Brain microvascular endothelial cell (primary cell): ENCODE measurements around the gene TADA3.

Experiments
- DNase-seq: peaks from one replicate; pipeline ENCODE4 v3.0.0-alpha.2; 2020
- H3K27ac ChIP-seq: fragments of 250-450 bp; sonication (Bioruptor Pico); 2 replicates; pipeline ENCODE4 v1.5.1; 2020; ENCODE audit warnings: mild to moderate bottlenecking, moderate library complexity
- H3K27me3 ChIP-seq: fragments of 250-450 bp; sonication (Bioruptor Pico); replicated peaks from 2 replicates; pipeline ENCODE4 v1.5.1; 2020; ENCODE audit warnings: mild to moderate bottlenecking
- H3K36me3 ChIP-seq: fragments of 250-450 bp; sonication (Bioruptor Pico); replicated peaks from 2 replicates; pipeline ENCODE4 v1.5.1; 2020; ENCODE audit warnings: mild to moderate bottlenecking
- H3K4me3 ChIP-seq: 2 replicates; pipeline ENCODE4 v1.5.1; 2011; ENCODE audit warnings: low read depth, mild to moderate bottlenecking, control low read depth, low read length, moderate library complexity
- in situ Hi-C: cut with HindIII; loops from 2 replicates; pipeline ENCODE4 v1.10.0; 2017; ENCODE audit warnings: low sequenced_read_pairs, low pct_ligation_motif_present
- TF ChIP-seq, protein P1 (sequence below): IDR thresholded peaks from 2 replicates; pipeline ENCODE4 v1.5.1; 2011; ENCODE audit warnings: low read depth, mild to moderate bottlenecking, moderate library complexity, low read length, control low read depth, inconsistent platforms; ENCODE audit errors: missing control alignments

TADA3 gene

DNA sequence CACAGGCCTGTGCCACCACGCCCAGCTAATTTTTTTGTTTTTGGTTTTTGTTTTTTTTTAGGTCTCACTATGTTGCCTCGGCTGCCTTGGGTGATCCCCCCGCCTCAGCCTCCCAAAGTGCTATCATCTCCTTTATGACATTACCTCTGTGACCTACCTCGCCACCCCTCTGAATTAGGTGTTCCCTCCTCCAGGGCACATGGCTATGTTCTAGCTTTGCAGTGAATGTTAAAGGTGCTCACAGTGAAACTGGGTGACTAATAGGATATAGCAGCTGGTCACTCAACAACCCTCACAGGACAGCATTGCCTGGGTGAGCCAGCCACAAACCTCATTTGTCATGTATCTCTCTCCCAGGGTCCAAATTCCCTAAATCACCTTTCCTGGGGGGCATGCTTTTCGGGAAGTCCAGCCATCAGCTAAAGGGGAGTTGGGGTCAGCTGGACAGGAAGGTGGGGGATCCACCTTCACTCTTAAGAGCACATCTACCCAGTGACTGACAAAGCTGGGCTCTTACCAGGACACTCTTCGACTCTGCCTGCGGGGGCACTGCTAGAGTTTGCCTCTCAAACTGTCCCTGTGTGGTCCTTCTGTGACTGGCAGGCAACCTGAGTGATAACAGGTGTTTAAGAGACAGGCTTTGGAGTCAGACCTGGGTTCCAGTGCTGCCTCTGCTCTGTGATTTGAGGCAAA is 16.2 kb upstream of the TADA3 start:
- TF ChIP-seq, protein P1, sequence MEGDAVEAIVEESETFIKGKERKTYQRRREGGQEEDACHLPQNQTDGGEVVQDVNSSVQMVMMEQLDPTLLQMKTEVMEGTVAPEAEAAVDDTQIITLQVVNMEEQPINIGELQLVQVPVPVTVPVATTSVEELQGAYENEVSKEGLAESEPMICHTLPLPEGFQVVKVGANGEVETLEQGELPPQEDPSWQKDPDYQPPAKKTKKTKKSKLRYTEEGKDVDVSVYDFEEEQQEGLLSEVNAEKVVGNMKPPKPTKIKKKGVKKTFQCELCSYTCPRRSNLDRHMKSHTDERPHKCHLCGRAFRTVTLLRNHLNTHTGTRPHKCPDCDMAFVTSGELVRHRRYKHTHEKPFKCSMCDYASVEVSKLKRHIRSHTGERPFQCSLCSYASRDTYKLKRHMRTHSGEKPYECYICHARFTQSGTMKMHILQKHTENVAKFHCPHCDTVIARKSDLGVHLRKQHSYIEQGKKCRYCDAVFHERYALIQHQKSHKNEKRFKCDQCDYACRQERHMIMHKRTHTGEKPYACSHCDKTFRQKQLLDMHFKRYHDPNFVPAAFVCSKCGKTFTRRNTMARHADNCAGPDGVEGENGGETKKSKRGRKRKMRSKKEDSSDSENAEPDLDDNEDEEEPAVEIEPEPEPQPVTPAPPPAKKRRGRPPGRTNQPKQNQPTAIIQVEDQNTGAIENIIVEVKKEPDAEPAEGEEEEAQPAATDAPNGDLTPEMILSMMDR: peak; percentile 59
- Histone ChIP-seq H3K4me3 (no peak overlapping the region), H3K27me3 (no peaks in the 10 kb centered on the region), H3K27ac (peak overlapping the region; percentile 2), H3K36me3 (peaks cover 45% of the 10 kb centered on the region)
- in situ Hi-C loops: no loop called here
- peak; percentile 28 for DNase-seq

DNA sequence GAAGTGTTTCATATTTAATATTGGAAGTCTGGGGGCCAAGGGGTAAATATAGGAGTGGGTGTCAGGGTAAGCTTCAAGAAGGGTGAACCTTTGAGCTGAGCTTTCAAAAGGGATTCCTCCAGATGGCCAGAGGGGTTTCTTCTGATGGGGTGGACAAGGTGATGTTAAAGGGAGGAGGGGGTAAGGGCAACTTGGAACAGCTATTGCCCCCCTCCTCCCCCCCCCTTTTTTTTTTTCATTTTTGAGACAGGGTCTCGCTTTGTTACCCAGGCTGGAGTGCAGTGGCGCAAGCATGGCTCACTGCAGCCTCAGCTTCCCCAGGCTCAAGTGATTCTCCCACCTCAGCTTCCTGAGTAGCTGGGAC is 15.7 kb upstream of the TADA3 start:
- Histone ChIP-seq H3K36me3 (peaks cover 50% of the 10 kb centered on the region), H3K27ac (no peak overlapping the region), H3K27me3 (no peaks in the 10 kb centered on the region), H3K4me3 (no peak overlapping the region)
- no peak for DNase-seq
- TF ChIP-seq, protein P1: no peak
- in situ Hi-C loops: no loop called here

DNA sequence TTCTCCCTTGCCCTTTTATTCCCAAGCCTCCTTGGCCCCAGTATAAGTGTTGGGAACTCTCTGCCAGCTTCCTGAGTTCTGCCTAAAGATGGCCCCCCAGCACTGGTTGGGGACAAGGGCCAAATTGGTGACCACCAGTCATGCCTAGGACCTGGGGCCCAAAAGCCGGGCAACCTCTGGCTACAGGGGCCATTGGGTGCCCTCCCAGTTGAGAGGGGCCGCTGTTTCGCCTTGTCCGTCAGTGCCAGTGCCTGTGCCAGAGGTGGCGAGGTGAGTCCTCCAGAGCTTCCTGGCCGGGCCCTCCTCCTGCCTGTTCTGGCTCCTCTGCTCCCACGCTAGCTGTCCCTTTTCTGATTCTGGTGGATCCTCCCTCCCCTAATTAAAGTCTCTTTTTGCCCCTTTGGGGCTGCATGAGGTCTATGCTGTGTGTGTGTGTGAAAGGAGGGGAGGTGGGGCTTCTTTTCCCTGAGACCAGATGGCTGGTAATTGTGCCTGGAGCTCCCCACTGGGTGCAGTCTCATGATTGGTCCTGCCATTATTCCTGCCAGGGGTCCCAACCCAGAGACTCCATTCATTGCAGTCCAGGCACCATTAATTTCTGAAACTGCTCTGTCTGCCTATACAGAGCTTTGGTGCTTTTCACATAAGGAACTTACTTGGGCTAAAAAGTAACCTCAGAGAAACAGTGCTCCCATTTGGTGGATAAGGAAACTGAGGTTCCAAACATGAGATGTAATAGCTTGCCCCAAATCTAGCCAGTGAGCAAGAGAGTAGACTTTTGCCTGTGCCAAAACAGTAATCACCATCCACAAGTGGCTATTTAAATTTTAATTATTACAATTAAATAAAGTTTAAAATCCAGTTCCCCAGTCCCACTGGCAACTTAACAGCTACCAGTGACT is 14.7 kb upstream of the TADA3 start:
- Histone ChIP-seq H3K4me3 (no peak overlapping the region), H3K36me3 (peaks cover 55% of the 10 kb centered on the region), H3K27ac (no peak overlapping the region), H3K27me3 (no peaks in the 10 kb centered on the region)
- in situ Hi-C loops: no loop called here
- TF ChIP-seq, protein P1: no peak
- DNase-seq: no peak

- H3K36me3 ChIP-seq: peaks cover 63% of the 10 kb centered on the region
These were observed 13.9 kb upstream of the TADA3 start for GRCh38 chr3:9806137-9806536.

DNA sequence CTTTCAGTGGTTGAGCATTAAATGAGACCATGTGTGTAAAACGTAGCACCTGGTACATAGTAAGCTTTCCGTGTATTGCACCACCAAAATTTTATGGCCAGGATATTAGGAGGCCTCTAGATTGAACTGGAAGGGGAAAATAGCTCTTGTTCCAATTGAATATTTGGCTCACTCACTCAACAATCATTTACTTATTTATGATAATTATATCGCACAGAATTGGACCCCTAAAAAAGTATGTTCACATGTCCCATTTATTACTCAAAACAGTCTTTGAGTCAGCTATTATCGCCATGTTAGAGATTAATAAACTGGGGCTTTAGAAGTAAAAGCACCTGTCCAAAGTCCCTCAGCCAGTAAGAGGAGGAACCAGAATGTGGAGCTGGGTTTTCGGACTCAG is 12.7 kb upstream of the TADA3 start:
- DNase-seq: no peak
- TF ChIP-seq, protein P1: no peak
- Histone ChIP-seq H3K27ac (no peak overlapping the region), H3K27me3 (no peaks in the 10 kb centered on the region), H3K36me3 (peaks cover 73% of the 10 kb centered on the region), H3K4me3 (no peak overlapping the region)
- in situ Hi-C loops: no loop called here

More at GRCh38 chr3:9806137-9806536, 13.9 kb upstream of the TADA3 start:
- no peak for DNase-seq
- Histone ChIP-seq H3K27me3 (no peaks in the 10 kb centered on the region), H3K4me3 (no peak overlapping the region), H3K27ac (no peak overlapping the region)
- in situ Hi-C loops: no loop called here
- TF ChIP-seq, protein P1: no peak
